Spleen (tissue), 7 donors: ENCODE results near the gene MATN3.

Source experiments
- POLR2A ChIP-seq, 3 donors: fragments of 450-650 bp; IDR thresholded peaks; one replicate each; pipeline ENCODE4 v1.5.1; 2017; ENCODE audit warnings: antibody characterized with exemption in 3 of 3, mild to moderate bottlenecking in 1 of 3
- POLR2AphosphoS5 ChIP-seq, 3 donors: sonication (generic); formaldehyde crosslinking; IDR thresholded peaks; one replicate each; pipeline ENCODE4 v1.5.1; 2017; ENCODE audit warnings: antibody characterized with exemption in 3 of 3
- TF ChIP-seq, protein P1 (sequence below), 11 experiments: fragments of 200-600 bp in 7 of 11; fragments of 450-650 bp in 4 of 11; sonication (generic) in 4 of 11; IDR thresholded peaks in 8 of 11; conservative IDR thresholded peaks in 3 of 11; 1 replicate in 7 of 11; 2 replicates in 4 of 11; pipeline versions ENCODE4 v1.4.0 to v1.8.0; 2016 to 2021; ENCODE audit warnings: antibody characterized with exemption in 11 of 11, inconsistent platforms in 4 of 11, mild to moderate bottlenecking in 1 of 11
- donor health status: DM: no; HTN: no; CAD: no; lungs with moderate emphysema.
- donor health status: DM: no; HTN: no; CAD: no.
- donor health status: DM: no; HTN: no; CAD: no.

DNA sequence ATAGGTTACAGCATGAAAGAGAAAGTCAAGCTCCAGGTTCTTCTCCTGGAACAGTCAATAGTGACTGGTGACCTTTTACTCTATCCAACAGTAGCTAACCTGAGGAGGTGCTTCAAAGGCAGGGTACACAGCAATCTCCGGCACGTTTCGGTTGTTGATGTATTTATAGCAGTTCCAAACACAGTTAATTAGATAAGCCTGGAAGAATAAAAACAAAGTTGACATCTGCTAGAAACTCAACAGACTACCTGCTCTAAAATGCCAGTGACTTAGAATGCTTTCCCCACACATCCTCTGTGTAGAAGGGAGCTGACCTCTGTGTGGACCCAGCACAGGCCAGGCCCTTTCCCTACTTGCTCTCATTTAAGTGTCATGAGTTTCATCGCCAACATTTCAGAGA, 21.8 kb upstream of the MATN3 start:
- TF ChIP-seq POLR2A (IDR thresholded peaks at IDR 0.05) (no peak), POLR2AphosphoS5 (IDR thresholded peaks at IDR 0.05) (no peak)
- TF ChIP-seq, protein P1, sequence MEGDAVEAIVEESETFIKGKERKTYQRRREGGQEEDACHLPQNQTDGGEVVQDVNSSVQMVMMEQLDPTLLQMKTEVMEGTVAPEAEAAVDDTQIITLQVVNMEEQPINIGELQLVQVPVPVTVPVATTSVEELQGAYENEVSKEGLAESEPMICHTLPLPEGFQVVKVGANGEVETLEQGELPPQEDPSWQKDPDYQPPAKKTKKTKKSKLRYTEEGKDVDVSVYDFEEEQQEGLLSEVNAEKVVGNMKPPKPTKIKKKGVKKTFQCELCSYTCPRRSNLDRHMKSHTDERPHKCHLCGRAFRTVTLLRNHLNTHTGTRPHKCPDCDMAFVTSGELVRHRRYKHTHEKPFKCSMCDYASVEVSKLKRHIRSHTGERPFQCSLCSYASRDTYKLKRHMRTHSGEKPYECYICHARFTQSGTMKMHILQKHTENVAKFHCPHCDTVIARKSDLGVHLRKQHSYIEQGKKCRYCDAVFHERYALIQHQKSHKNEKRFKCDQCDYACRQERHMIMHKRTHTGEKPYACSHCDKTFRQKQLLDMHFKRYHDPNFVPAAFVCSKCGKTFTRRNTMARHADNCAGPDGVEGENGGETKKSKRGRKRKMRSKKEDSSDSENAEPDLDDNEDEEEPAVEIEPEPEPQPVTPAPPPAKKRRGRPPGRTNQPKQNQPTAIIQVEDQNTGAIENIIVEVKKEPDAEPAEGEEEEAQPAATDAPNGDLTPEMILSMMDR (IDR thresholded peaks at IDR 0.05 in 8 of 11, conservative IDR thresholded peaks at IDR 0.05 in 3 of 11), result no peak
